Vagina (tissue), 2 donors: Measurements from ENCODE around the gene DPF1.

Source experiments
- CTCF ChIP-seq, 3 experiments: fragments of 450-650 bp in 2 of 3; fragments of 200-600 bp in 1 of 3; sonication (generic) in 1 of 3; IDR thresholded peaks; one replicate each; pipeline ENCODE4 v1.5.1; 2017 to 2019; ENCODE audit warnings: antibody characterized with exemption in 3 of 3, mild to moderate bottlenecking in 2 of 3, moderate library complexity in 2 of 3
- POLR2A ChIP-seq, 2 donors: fragments of 450-650 bp; IDR thresholded peaks; one replicate each; pipeline ENCODE4 v1.6.1; 2017; ENCODE audit warnings: antibody characterized with exemption in 2 of 2, mild to moderate bottlenecking in 2 of 2, moderate library complexity in 2 of 2
- POLR2AphosphoS5 ChIP-seq, 2 donors: sonication (generic); formaldehyde crosslinking; IDR thresholded peaks; one replicate each; pipeline ENCODE4 v1.9.0; 2017; ENCODE audit warnings: antibody characterized with exemption in 2 of 2, mild to moderate bottlenecking in 2 of 2, low read depth in 1 of 2; ENCODE audit not compliant: insufficient read depth in 1 of 2

GRCh38 chr19:38234615-38235014 is 10.6 kb upstream of the DPF1 start:
- TF ChIP-seq POLR2AphosphoS5 (IDR thresholded peaks at IDR 0.05; ENCODE audit: insufficient read depth in 1 of 2, low read depth in 1 of 2) (no peak), CTCF (IDR thresholded peaks at IDR 0.05) (no peak), POLR2A (IDR thresholded peaks at IDR 0.05) (no peak)
